RWPE1 (cell line): ENCODE measurements around the gene COL8A1.

Source experiments
- CTCF ChIA-PET: fragments of 350-600 bp; sonication (Branson Sonifier 250); formaldehyde crosslinking; extraction: SDS; loops from one replicate; lab custom pipeline; 2021; lab: Yijun Ruan, JAX
- POLR2A ChIA-PET: fragments of 400-600 bp; formaldehyde crosslinking; extraction: SDS; loops from one replicate; lab custom pipeline; 2020; ENCODE audit warnings: antibody characterized with exemption; ENCODE audit not compliant: low non-redundant PET; lab: Yijun Ruan, JAX
- DNase-seq: peaks from one replicate; pipeline ENCODE4 v3.0.0; 2012; ENCODE audit warnings: low spot score
- H3K27ac ChIP-seq: fragments of 450-650 bp; 2 replicates; pipeline ENCODE4 v1.5.1; 2017
- CTCF ChIP-seq: fragments of 450-650 bp; conservative IDR thresholded peaks from 2 replicates; pipeline ENCODE4 v1.5.1; 2017; ENCODE audit warnings: low read depth, mild to moderate bottlenecking

COL8A1 gene

DNA sequence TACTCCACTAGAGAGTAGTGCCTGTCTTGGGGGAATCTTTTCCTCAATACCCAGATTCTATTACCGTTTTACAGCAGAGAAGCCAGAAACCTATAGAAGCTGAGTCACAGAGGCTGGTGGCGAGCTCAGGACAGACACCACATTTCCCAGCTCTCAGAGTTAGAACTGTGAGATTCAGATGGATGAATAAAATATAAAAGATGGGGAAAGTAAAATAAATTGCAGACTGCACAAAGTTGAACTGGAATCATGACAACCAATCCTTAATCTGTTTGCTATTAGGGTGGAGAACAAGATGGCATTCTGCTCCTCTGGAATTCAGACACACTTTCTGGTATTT, 138.8 kb downstream of the COL8A1 start:
- TF ChIP-seq CTCF: no peak
- ChIA-PET CTCF (interaction anchor here (0.8 kb wide), 1 partner anchor 12 kb away, joined by 4 read pairs; no protein-coding TSS in a partner anchor), POLR2A (no interaction called here)
- H3K27ac ChIP-seq: no peak overlapping the region
- no peak for DNase-seq

DNA sequence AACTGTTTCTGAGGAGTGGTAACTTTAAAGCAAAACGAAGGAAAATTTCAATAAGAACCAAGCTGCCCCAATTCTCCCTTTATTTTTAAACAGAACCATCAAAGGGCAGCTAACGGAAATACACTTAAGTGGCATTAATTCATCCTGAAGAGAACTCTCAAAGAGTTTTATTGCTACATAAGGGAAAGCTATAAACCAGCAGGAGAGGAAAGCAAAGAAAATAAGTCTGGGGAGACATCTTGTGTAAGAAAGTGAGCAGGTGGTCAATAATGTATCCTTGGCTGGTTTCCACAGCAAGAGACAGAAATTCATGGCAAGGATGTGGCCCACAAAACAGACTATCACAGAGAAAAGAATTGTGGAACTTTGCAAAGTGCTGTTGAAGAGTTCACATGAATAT, 139.3 kb downstream of the COL8A1 start:
- CTCF ChIA-PET: interaction anchor here (0.8 kb wide), 1 partner anchor 12 kb away, joined by 4 read pairs; no protein-coding TSS in a partner anchor

DNA sequence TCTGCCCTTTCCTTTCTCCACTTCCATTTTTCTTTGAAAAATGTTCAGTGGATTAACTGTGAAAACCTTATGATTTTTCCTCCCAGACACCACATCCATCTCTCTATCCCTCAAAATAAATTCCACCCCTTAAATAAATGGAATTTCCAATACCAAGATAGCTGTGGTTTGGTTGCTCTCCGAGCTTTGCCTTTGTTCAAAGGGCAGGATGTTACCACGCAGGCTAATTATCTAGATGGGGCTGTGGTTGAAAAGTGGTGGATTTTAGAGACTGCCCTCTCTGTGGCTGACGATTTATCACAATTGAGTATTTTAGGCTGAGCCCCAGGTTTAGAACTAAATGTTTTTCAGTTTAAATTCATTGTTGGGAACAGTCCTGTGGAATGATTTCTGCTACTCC, 142.4 kb downstream of the COL8A1 start:
- no peak for TF ChIP-seq CTCF
- ChIA-PET CTCF (no interaction called here), POLR2A (no interaction called here)
- DNase-seq: no peak
- no peak overlapping the region for H3K27ac ChIP-seq

More for the DNA sequence above, 139.3 kb downstream of the COL8A1 start:
- no peak overlapping the region for H3K27ac ChIP-seq
- TF ChIP-seq CTCF: no peak
- POLR2A ChIA-PET: no interaction called here
- no peak for DNase-seq

DNA sequence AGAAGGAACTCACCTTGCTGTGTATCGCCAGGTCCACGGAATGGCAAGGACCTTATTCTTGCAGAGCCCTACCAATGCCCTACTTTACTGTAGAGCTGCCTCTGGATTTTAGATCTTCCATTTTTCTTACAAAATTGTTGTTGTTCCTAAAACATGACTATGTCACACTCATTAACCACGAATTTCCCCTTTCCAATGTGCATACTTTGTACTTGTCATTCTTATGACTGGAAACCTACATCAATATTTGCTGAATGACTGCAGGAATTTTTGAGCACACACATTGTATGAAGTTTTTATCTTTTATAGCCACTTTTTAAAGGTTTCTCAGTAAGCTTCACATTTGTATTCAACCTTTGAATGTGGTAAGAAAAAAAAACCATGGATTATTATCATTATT, 143.4 kb downstream of the COL8A1 start:
- POLR2A ChIA-PET: no interaction called here
- no peak for DNase-seq
- CTCF ChIA-PET: no interaction called here
- H3K27ac ChIP-seq: no peak overlapping the region
- TF ChIP-seq CTCF: no peak

- DNase-seq: no peak
- ChIA-PET POLR2A (no interaction called here), CTCF (no interaction called here)
- TF ChIP-seq CTCF: no peak
- no peak overlapping the region for H3K27ac ChIP-seq
Observed at GRCh38 chr3:99783011-99783573, 144.7 kb downstream of the COL8A1 start.

GRCh38 chr3:99789011-99789721, 150.8 kb downstream of the COL8A1 start:
- TF ChIP-seq CTCF: peak; percentile 68
- POLR2A ChIA-PET: no interaction called here
- peak; percentile 54 for DNase-seq

More at GRCh38 chr3:99789011-99789721, 150.8 kb downstream of the COL8A1 start:
- CTCF ChIA-PET: interaction anchor here (0.6 to 1.0 kb wide), 6 partner anchors 12 to 375 kb away, joined by 3 to 5 read pairs (median 4); no protein-coding TSS in a partner anchor
- no peak overlapping the region for H3K27ac ChIP-seq
